SK-N-MC (cell line): ENCODE data around the gene C11orf97.

ENCODE experiments used
- EZH2 ChIP-seq: fragments of 200-600 bp; sonication (generic); IDR thresholded peaks from one replicate; pipeline ENCODE4 v1.6.1; 2017; ENCODE audit warnings: antibody characterized with exemption
- POLR2AphosphoS5 ChIP-seq: IDR thresholded peaks from 2 replicates; pipeline ENCODE4 v1.6.1; 2012; ENCODE audit warnings: mild to moderate bottlenecking, low read depth, low read length, borderline replicate concordance

DNA sequence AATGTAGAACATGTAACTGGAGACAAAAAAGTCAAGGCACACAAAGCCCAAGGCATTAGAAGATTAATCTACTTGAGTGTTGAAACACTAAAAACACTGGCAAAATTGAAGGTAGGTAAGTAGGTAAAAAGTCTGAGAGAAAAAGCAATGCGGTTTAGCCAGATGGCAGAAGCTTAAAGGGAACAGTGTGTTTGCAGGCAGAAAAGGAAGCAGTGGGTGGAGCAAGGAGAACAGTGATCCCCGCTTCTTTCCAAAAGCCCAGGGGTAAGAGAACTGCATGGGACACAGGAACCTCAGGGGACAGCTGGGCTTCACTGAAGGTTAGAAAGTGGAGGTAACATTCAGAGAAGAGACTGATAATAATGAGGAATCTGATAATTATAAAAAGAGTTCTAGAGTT, 34.6 kb upstream of the C11orf97 start:
- no peak for TF ChIP-seq POLR2AphosphoS5
- TF ChIP-seq EZH2: no peak
